ENCODE data around the gene NPC1. TPM values are rescaled to one million over a fixed set of nuclear protein-coding genes. Genes with fewer than 3 reads are reported as not detected.

Gene NPC1
- total RNA-seq, 1 experiment from 2014 or later: 51.6 TPM

DNA sequence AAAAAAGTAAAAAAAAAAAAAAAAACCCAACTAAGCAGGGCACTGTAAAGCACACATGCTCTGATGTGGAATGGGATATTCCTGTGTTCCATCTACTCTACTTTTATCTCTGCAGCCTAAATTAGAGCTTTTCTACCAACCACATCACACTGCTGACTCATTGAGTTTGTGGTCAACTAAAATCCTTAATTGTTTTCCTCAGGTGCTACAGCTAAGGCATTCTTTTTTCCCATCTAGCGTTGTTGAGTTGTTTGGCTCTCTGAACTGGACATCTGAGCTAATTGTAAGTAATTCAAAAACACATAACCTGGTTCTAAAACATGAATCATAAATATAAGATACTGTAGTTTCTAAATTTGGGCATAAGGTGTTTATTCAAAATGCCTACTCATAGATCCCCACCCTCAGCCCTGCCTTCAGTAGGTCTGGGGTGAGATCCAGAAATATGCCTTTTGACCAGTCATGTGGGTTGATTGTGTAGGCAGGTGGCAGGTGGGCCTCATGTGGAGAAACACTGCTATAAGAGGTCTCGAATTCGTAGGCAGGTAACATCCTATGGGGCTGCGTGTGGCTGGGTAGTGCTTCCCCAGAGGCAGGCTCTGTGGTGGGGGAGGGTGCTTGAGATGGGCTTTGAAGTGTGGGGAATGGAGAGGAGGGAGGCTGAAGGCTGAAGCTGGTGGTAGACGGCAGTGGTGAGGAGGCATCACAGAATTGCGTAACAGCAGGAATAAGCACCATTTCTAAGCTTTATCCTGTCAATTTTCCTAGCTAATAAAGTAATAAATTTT is 49.2 kb upstream of the NPC1 start:
- DNase-seq (ENCODE audit: low read depth, low spot score): peak; percentile 77
- no peaks in the 10 kb centered on the region for H3K79me2 ChIP-seq (ENCODE audit: insufficient read depth, low read length)
- TF ChIP-seq YY1 (IDR thresholded peaks at IDR 0.05; ENCODE audit: extremely low read depth, insufficient replicate concordance, low read depth, low read length) (no peak), SP1 (IDR thresholded peaks at IDR 0.05; ENCODE audit: low read depth) (peak; percentile 54), SRF (IDR thresholded peaks at IDR 0.05; ENCODE audit: low read depth) (peak; percentile 90), ELF1 (IDR thresholded peaks at IDR 0.05; ENCODE audit: borderline replicate concordance, low read depth) (no peak), SIN3A (IDR thresholded peaks at IDR 0.05; ENCODE audit: low read depth) (no peak), EZH2 (IDR thresholded peaks at IDR 0.05) (no peak), CBX3 (IDR thresholded peaks at IDR 0.05; ENCODE audit: low read depth) (peak; percentile 90), JUND (IDR thresholded peaks at IDR 0.05) (peak; percentile 65), TCF7L2 (IDR thresholded peaks at IDR 0.05; ENCODE audit: borderline replicate concordance, extremely low read depth, insufficient read depth, insufficient read length) (no peak), POLR2A (IDR thresholded peaks at IDR 0.05; ENCODE audit: borderline replicate concordance, extremely low read depth, insufficient read depth, insufficient read length) (no peak), POLR2AphosphoS5 (IDR thresholded peaks at IDR 0.05; ENCODE audit: low read depth, low read length) (no peak), ZBTB33 (IDR thresholded peaks at IDR 0.05; ENCODE audit: extremely low read depth, insufficient replicate concordance, low read length) (no peak), CTCF (IDR thresholded peaks at IDR 0.05 in 2 of 3, conservative IDR thresholded peaks at IDR 0.05 in 1 of 3; ENCODE audit: borderline replicate concordance in 1 of 3, insufficient read depth in 1 of 3, low read depth in 2 of 3, low read length in 2 of 3) (no peak), FOSL1 (IDR thresholded peaks at IDR 0.05; ENCODE audit: low read depth) (peak; percentile 73), ZNF274 (IDR thresholded peaks at IDR 0.05; ENCODE audit: low read depth, low read length) (no peak), ZFX (IDR thresholded peaks at IDR 0.05) (no peak), ATF3 (IDR thresholded peaks at IDR 0.05) (no peak), CEBPB (IDR thresholded peaks at IDR 0.05; ENCODE audit: low read depth) (peak; percentile 86), EGR1 (IDR thresholded peaks at IDR 0.05; ENCODE audit: low read depth) (peak; percentile 30; the same call in 1 of the 2 replicates)
- TF ChIP-seq, protein P1, sequence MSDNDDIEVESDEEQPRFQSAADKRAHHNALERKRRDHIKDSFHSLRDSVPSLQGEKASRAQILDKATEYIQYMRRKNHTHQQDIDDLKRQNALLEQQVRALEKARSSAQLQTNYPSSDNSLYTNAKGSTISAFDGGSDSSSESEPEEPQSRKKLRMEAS (IDR thresholded peaks at IDR 0.05): peak; percentile 69

More for the DNA sequence above, 49.2 kb upstream of the NPC1 start:
- ChIA-PET CTCF (interaction anchor here (1.1 to 1.6 kb wide), 2 partner anchors 13 to 67 kb away, joined by 5 to 13 read pairs; no protein-coding TSS in a partner anchor), POLR2A (no interaction called here), RAD21 (ENCODE audit: low non-redundant PET in 1 of 2, low total read pairs in 2 of 2, uncharacterized antibody in 2 of 2, unreplicated experiment in 2 of 2) (interaction anchor here (0.7 to 2.0 kb wide), 3 partner anchors 60 to 68 kb away, joined by 3 to 8 read pairs (median 5); no protein-coding TSS in a partner anchor)
- no peak overlapping the region for H3K9ac ChIP-seq (ENCODE audit: low read length)
- H3K36me3 ChIP-seq (ENCODE audit: control insufficient read depth in 1 of 2, insufficient read depth in 2 of 2, low read length in 2 of 2): no peaks in the 10 kb centered on the region
- peak overlapping the region in 1 of 2 experiments; percentile 17; a peak in 2 of 4 replicates for H3K4me3 ChIP-seq (replicated peaks in 1 of 2; ENCODE audit: low read depth in 1 of 2, low read length in 2 of 2)
- H2AFZ ChIP-seq (ENCODE audit: low read depth, low read length, poor library complexity, severe bottlenecking): peak overlapping the region; percentile 97
- H3K9me3 ChIP-seq (ENCODE audit: control insufficient read depth in 1 of 2, insufficient read depth in 1 of 2, low read depth in 1 of 2, low read length in 2 of 2): no peaks in the 10 kb centered on the region
- H3K27ac ChIP-seq (ENCODE audit: low read depth, low read length): peak overlapping the region; percentile 52
- H3K4me2 ChIP-seq (ENCODE audit: low read length): peak overlapping the region; percentile 66
- no peaks in the 10 kb centered on the region for H4K20me1 ChIP-seq (ENCODE audit: insufficient read depth)
- intact Hi-C loops (cut with micrococcal nuclease): no loop called here
- no peaks in the 10 kb centered on the region for H3K9me2 ChIP-seq (ENCODE audit: insufficient read depth)
- ATAC-seq: peak; percentile 78
- H3K27me3 ChIP-seq (ENCODE audit: insufficient read depth, low read length): no peaks in the 10 kb centered on the region
- peaks cover 30 to 37% of the 10 kb centered on the region in 2 experiments for H3K4me1 ChIP-seq (ENCODE audit: control insufficient read depth in 1 of 2, insufficient read depth in 2 of 2, low read length in 2 of 2)
- BruUV-seq (replicated peaks): no TSS peak
